NCI-H524 treated with DMSO at 0.1 percent for 48 hours (cell line): ENCODE results near the gene UBE2E2.

Experiments used
- DNase-seq: peaks from one replicate; lab custom pipeline; 2025; lab: John Stamatoyannopoulos, UW

UBE2E2 gene

GRCh38 chr3:23390446-23390845 lies 187.3 kb downstream of the UBE2E2 start:
- no peak for DNase-seq

GRCh38 chr3:23390989-23391553 lies 187.9 kb downstream of the UBE2E2 start:
- no peak for DNase-seq

DNA sequence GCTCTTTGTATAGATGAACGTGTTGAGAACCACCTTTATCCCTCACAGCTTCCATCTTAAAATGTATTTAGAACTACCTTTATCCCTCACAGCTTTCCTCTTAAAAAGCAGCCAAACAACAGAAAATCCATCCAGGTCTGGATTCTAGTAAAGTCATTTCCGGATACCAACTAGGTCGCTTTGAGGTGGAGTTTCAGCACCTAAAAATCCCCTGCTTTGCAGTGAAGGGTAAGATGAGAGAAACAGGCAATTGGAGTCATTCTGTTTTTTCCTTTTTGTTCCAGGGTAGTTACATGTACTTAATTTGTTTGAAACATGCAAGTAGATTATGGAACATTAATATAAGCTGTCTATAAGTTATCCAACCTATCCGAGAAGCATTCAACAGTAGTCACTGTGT lies 192.0 kb downstream of the UBE2E2 start:
- no peak for DNase-seq

DNA sequence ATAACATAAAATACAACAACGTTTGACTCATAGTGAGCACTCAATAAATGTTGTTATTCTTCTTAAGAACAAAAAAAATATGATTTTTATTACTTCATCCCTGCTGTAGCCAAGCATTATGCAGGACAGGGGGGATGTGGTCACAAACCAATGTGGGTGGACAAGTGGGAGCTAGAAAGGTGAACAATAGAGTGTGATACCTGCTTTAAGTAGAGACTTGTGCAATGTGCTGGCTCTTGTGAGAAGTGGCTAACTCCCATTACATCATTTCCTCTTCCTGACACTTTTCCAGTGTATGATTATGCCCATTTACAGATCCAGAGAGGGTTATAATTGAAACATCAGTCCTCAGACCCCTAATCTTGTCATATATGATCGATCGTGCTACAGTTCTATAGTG lies 193.6 kb downstream of the UBE2E2 start:
- no peak for DNase-seq

DNA sequence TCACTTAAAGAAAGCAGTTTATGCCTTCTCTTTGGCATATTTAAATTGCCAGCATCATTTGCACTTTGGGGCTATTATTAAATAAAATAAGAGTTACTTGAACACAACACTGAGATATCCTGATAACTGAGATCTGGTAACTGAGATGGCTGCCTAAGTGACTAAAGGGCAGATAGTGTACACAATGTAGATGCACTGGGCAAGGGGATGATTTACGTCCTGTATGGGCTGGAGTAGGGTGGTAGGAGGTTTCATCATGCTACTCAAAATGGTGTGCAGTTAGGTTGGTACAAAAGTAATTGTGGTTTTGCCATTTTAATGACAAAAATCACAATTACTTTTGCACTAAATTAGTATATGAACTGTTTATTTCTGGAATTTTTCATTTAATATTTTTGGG lies 196.1 kb downstream of the UBE2E2 start:
- DNase-seq, result no peak

GRCh38 chr3:23402728-23403492 lies 199.8 kb downstream of the UBE2E2 start:
- no peak for DNase-seq

- no peak for DNase-seq
Observed at GRCh38 chr3:23404246-23404645, 201.1 kb downstream of the UBE2E2 start.

GRCh38 chr3:23405081-23405480 lies 202.0 kb downstream of the UBE2E2 start:
- no peak for DNase-seq

DNA sequence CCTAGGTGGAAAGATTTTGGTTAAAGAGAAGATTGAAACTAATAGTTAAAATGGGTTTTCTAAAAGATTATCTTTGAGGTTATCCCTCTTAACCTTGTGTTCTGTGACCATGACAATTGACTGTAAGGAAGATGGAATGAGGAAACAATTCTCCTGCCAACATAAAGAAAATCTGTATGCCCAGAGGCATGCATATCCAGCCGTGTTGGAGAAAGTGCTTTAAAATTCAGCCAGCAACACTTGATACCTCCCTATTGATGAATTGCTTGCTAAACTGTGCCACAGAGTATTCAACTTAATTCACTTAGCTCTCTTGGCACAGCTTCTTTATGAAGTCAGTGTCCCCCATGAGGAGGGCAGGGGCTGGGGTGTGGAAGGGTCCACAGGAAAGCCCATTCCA lies 203.5 kb downstream of the UBE2E2 start:
- no peak for DNase-seq

GRCh38 chr3:23418026-23418425 lies 214.9 kb downstream of the UBE2E2 start:
- DNase-seq, result no peak

DNA sequence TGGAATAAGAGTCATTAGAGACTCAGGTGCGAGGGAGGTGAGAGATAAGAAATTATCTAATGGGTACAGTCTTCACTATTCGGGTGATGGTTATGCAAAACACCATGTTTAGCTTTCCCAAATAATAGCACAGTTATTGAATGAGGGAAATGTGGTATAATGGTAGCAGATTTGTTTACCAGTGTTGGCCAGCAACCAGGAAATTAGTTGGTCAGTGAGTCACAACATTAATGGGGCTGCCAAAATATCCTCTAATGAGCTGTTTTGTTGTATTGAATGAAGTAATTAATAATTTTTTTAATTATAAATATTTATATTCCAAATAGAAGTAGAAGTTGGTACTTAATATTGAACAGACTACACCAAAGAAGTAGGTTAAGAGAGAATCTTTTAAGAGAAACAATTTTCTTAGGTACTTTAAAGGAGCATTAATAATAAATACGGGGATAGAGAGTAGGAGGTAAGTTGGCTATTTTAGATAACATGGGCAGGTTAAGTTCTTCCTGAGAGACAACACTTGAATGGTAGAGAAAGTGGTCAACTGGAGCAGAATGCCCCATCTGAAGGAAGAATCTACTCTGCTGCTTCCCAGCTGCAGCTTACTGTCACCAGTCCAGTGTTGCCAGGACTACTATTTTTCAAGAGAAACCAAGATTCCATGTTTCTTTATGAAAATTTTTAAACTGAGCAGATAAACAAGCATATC lies 218.8 kb downstream of the UBE2E2 start:
- DNase-seq, result no peak

DNA sequence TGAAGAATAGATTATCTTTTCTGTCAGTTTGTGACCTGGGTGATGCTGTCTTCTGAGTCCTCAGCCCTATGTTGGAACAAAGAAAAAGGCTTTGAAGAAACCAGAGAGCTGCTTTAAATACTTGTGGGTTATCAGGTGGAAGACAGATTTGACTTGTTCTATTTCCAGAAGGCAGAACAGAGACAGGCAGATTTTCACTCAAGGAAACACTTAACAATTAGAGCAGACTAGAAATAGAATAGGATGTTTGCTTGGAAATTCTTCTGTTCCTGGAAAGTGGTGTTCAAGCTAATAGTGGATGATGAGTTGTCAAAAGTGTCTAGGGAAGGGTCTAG lies 219.4 kb downstream of the UBE2E2 start:
- no peak for DNase-seq

- no peak for DNase-seq
Observed at GRCh38 chr3:23425410-23425809, 222.3 kb downstream of the UBE2E2 start.

GRCh38 chr3:23430781-23431398 lies 227.8 kb downstream of the UBE2E2 start:
- no peak for DNase-seq

DNA sequence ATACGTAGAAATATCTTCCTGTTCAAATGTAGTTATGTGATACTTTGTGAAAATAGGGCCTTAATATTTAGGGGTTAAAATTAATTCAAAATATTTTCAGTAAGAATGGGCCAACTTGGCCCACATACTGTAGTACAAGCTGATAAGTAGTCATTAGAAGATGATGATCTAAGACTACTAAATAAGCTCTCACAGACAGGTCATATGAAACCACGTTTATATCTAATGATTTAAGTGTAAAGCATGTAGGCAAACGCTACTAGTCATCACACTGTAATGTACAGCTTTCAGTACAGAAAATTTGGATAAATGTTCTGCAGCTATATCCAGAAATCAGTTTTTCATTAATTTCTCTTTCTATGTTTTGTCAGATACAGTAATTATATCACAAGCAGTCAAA lies 228.6 kb downstream of the UBE2E2 start:
- no peak for DNase-seq

GRCh38 chr3:23435318-23435717 lies 232.2 kb downstream of the UBE2E2 start:
- DNase-seq, result no peak

DNA sequence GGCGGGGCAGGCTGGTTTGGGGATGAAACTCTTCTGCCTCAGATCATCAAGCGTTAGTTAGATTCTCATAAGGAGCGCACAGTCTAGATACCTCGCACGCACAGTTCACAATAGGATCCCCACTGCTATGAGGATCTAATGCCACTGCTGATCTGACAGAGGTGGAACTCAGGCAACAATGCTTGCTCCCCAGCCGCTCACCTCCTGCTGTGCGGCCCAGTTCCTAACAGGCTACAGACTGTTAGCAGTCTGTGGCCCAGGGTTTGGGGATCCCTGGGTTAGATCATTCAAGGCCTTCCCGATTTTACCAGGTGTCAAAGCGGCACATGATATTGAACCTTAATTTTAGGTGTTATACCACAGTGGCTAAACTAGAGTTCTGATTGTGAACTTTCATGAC lies 232.8 kb downstream of the UBE2E2 start:
- DNase-seq, result no peak

- DNase-seq, result no peak
Observed at GRCh38 chr3:23437484-23438145, 234.5 kb downstream of the UBE2E2 start.

DNA sequence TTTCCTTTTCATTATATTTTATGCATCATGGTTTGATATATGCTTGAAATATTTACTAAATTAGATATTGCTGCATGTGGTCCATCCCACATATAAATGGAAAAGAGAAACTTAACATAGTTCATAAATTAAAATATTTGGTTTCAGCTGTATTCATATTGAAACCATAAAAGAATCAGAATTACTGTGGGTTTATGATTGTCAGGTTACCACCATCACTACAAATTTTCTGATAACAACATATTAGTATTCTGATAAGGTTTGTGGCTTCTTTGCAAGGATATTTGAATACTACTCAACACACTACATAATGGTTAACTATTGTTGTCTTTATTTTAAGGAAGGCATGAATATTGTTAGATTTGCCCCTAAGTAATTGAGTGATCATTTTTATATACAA lies 235.5 kb downstream of the UBE2E2 start:
- DNase-seq, result no peak

- no peak for DNase-seq
Observed at GRCh38 chr3:23439080-23439479, 236.0 kb downstream of the UBE2E2 start.

DNA sequence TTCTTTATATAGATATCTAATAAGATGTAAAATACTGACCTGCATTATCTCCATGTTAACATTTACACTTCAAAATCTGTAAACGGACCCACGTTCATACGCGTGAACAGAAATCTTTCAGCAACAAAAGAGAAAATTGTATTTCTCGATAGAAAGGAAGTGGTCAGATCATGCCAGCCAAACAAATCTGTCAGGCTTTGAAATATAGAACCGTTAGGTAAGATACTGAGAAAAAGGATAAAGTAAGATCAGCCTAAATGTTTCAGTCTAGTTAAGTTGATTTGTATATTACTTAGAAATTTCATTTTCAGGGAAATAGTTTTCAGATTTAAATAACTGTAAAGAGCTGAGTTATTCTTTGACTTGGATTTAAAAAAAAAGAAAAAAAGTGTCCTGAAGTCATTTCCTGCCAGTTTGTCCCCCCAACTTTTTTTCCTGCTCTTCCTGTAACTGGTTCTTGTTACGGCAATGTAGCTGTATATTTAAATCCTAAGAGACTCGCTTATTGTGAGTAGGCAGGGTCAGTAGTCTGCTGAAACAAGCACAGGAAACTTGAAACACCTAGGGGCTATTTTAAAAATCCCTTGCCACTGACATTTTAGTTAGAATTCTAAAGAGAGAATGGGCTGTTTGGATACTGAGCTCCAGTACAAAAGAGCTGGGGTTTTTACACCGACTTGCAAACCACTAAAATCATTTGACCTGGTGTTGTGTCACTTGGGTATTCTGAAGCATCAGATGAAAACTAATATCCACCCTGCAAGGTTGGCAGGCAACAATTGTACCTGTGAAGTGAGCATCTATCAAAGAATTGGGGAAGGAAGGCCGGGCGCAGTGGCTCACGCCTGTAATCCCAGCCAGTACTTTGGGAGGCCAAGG lies 237.5 kb downstream of the UBE2E2 start:
- no peak for DNase-seq
